Left ventricle myocardium inferior (tissue), 1 donor: ENCODE measurements around the gene ZNF620. TPM values are rescaled to one million over a fixed set of nuclear protein-coding genes. Genes with fewer than 3 reads are reported as not detected.
"Not testable (repeated sequence)": the region's sequence is repeated elsewhere in the genome, so short reads cannot be mapped to it uniquely, and the experiment has no call there.

Experiments
- DNase-seq: peaks from one replicate; pipeline ENCODE4 v3.0.0-alpha.2; 2020
- H3K27ac ChIP-seq: fragments of 200-600 bp; replicated peaks from 2 replicates; pipeline ENCODE4 v1.8.0; 2021
- H3K27me3 ChIP-seq: fragments of 200-600 bp; 2 replicates; pipeline ENCODE4 v1.8.0; 2021; ENCODE audit warnings: low read depth
- H3K36me3 ChIP-seq: fragments of 200-600 bp; 2 replicates; pipeline ENCODE4 v1.8.0; 2021
- H3K4me1 ChIP-seq: fragments of 200-600 bp; 2 replicates; pipeline ENCODE4 v1.8.0; 2021
- H3K4me3 ChIP-seq: fragments of 200-600 bp; 2 replicates; pipeline ENCODE4 v1.8.0; 2021; ENCODE audit warnings: mild to moderate bottlenecking, moderate library complexity
- H3K9me3 ChIP-seq: fragments of 200-600 bp; replicated peaks from 2 replicates; pipeline ENCODE4 v1.8.0; 2021
- intact Hi-C: fragments of 100-400 bp; cut with micrococcal nuclease; formaldehyde crosslinking; loops from one replicate; pipeline ENCODE4 v1.11.0; 2022
- total RNA-seq: library from RNA; stranded (reverse); fragmentation: NEBNext Ultra II Directional; extraction: Animal tissue kit (Norgen Biotek cat#: 25700); gene quantifications from one replicate; pipeline ENCODE4 v1.2.1, GENCODE V29; 2021
- TF ChIP-seq, protein P1 (sequence below): fragments of 200-600 bp; IDR thresholded peaks from 2 replicates; pipeline ENCODE4 v1.8.0; 2021; ENCODE audit warnings: antibody characterized with exemption, mild to moderate bottlenecking, borderline replicate concordance
- donor health status: DM: no; HTN: yes; CAD: no; lungs with severe emphysema.

The ZNF620 gene
- total RNA-seq, 1 donor from 2014 or later, result 2.3 TPM

DNA sequence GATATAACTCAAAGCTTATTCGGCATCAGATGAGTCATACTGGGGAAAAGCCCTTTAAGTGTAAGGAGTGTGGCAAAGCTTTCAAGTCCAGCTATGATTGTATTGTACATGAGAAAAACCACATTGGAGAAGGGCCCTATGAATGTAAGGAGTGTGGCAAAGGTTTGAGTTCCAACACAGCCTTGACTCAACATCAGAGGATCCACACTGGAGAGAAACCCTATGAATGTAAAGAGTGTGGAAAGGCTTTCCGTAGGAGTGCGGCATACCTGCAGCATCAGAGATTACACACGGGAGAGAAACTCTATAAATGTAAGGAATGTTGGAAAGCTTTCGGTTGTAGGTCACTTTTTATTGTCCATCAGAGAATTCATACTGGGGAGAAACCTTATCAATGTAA is 26.4 kb downstream of the ZNF620 start:
- DNase-seq, result no peak
- Histone ChIP-seq H3K9me3 (peaks cover 52% of the 10 kb centered on the region), H3K4me1 (no peaks in the 10 kb centered on the region), H3K4me3 (no peak overlapping the region), H3K36me3 (peaks cover 99% of the 10 kb centered on the region), H3K27ac (no peak overlapping the region), H3K27me3 (no peaks in the 10 kb centered on the region)
- intact Hi-C loops, result no loop called here
- TF ChIP-seq, protein P1, sequence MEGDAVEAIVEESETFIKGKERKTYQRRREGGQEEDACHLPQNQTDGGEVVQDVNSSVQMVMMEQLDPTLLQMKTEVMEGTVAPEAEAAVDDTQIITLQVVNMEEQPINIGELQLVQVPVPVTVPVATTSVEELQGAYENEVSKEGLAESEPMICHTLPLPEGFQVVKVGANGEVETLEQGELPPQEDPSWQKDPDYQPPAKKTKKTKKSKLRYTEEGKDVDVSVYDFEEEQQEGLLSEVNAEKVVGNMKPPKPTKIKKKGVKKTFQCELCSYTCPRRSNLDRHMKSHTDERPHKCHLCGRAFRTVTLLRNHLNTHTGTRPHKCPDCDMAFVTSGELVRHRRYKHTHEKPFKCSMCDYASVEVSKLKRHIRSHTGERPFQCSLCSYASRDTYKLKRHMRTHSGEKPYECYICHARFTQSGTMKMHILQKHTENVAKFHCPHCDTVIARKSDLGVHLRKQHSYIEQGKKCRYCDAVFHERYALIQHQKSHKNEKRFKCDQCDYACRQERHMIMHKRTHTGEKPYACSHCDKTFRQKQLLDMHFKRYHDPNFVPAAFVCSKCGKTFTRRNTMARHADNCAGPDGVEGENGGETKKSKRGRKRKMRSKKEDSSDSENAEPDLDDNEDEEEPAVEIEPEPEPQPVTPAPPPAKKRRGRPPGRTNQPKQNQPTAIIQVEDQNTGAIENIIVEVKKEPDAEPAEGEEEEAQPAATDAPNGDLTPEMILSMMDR, result no peak

DNA sequence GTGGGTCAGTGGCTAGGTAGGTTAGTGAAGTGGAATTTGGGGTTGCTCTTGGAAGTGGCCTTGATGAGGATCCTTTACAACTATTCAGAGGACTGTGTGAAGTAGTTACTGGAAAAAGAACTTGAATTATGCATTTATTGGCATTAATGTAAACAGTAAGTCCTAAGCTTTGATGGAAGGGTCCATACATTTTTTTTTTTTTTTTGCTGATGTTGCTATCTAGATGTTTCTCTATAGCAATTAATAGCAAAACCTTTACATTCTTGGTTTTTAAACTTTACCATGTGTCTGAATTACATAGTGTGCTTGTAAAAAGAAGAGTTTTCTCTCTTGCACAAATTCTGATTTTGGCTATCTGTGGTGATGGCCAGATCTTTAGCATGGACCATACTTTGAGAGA is 28.4 kb downstream of the ZNF620 start:
- no peak overlapping the region for H3K4me3 ChIP-seq
- TF ChIP-seq, protein P1, result no peak
- H3K9me3 ChIP-seq, result peaks cover 71% of the 10 kb centered on the region
- peaks cover 98% of the 10 kb centered on the region for H3K36me3 ChIP-seq
- intact Hi-C loops, result no loop called here
- no peak for DNase-seq
- H3K4me1 ChIP-seq, result no peaks in the 10 kb centered on the region
- H3K27me3 ChIP-seq, result no peaks in the 10 kb centered on the region
- H3K27ac ChIP-seq, result no peak overlapping the region

DNA sequence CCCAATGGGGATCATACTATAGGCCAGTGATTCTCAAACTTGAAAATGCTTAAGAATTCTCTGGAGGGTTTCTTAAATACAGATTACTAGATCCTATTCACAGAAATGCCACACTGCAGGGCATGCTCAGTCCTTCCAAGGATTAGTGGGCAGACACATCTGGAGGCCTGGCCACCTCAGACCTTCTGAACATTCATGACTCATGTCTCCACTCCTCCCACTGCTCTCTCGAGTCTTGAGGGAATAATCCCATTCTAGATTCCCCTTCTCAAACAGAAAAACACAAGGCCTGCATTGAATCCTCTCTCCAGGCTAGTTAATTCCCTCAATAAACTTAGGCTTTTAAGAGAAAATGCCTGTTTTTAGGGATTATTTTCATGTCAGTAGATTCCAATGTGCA is 41.0 kb downstream of the ZNF620 start:
- Histone ChIP-seq H3K27ac (no peak overlapping the region), H3K4me3 (no peak overlapping the region), H3K36me3 (peaks cover 4% of the 10 kb centered on the region), H3K4me1 (no peaks in the 10 kb centered on the region), H3K9me3 (no peaks in the 10 kb centered on the region), H3K27me3 (no peaks in the 10 kb centered on the region)
- TF ChIP-seq, protein P1, result no peak
- intact Hi-C loops, result no loop called here
- DNase-seq, result no peak

DNA sequence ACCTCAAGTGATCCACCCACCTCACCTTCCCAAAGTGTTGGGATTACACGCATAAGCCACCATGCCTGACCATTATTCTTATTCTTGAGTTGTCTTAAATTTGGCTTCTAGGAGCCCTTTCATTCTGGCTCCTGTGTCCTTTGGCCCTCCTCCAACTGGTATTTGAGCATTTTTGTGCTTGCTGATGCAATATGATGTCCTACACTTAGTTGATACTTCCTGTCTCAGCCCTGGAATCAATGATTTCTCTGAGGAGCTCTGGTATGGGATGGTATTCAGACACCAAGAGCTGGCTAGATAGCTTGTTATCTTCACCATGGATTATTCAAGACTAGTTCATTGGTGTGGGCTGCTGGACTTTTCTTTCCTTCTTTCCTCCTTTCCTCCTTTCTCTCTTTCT is 44.3 kb downstream of the ZNF620 start:
- intact Hi-C loops, result no loop called here
- Histone ChIP-seq H3K36me3 (peaks cover 4% of the 10 kb centered on the region), H3K9me3 (no peaks in the 10 kb centered on the region), H3K27me3 (no peaks in the 10 kb centered on the region), H3K4me1 (no peaks in the 10 kb centered on the region), H3K4me3 (no peak overlapping the region), H3K27ac (no peak overlapping the region)
- TF ChIP-seq, protein P1, result no peak
- no peak for DNase-seq

DNA sequence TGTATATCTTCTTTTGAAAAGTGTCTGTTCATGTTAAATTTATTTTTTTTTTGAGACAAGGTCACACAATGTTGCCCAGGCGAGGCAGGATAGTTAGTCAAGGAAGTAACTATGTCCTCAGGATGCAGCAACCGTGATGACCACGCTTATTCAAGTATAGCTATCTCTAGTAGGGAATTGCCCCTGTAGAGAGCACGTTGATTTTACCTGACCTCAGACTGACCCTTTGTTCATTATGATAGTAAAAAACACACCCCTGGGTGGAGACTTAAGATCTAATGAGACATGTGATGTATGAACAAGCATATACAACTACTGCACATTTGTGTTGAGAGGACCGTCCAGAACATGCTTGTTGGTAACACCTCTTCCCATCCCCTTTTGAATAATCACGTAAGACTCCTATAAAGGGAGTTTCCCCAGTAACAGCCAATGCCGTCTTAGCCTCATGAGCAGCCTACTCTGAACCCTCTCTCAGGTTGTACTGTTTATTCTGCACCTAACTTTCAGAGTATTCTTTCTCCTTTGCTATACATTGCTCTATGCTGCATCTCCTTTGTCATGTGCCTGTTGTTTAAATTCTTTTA is 51.8 kb downstream of the ZNF620 start:
- intact Hi-C loops, result no loop called here
- Histone ChIP-seq H3K36me3 (peaks cover 6% of the 10 kb centered on the region), H3K4me3 (no peak overlapping the region), H3K9me3 (no peaks in the 10 kb centered on the region), H3K27ac (no peak overlapping the region), H3K4me1 (no peaks in the 10 kb centered on the region), H3K27me3 (no peaks in the 10 kb centered on the region)
- no peak for DNase-seq
- TF ChIP-seq, protein P1, result no peak

DNA sequence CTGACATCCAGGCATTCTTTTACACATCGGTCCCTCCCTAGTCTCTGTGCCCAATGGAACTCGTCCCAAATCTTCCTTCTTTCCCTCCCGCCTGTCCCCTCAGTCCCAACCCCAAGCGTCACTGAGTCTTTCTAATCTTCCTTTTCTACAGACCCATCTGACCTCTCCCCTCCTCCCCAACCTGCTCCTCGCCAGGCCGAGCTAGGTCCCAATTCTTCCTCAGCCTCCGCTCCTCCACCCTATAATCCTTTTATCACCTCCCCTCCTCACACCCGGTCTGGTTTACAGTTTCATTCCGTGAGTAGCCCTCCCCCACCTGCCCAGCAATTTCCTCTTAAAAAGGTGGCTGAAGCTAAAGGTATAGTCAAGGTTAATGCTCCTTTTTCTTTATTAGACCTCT is 56.6 kb downstream of the ZNF620 start:
- intact Hi-C loops, H3K27ac ChIP-seq: not testable (repeated sequence)

DNA sequence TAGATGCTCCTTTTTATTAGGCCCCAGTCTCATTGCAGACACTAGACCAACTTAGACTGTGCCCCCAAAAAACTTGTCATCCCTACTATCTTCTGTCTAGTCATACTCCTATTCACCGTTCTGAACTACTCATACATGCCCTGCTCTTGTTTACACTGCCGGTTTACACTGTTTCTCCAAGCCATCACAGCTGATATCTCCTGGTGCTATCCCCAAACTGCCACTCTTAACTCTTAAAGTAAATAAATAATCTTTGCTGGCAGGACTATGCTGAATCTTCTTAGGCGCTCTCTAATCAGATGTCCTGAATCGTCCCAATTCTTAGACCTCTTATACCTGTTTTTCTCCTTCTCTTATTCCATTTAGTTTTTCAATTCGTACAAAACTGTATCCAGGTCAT is 59.8 kb downstream of the ZNF620 start:
- H3K27ac ChIP-seq, H3K4me3 ChIP-seq, DNase-seq, H3K4me1 ChIP-seq, H3K36me3 ChIP-seq, H3K27me3 ChIP-seq, intact Hi-C loops: not testable (repeated sequence)
- peaks cover 10% of the 10 kb centered on the region for H3K9me3 ChIP-seq

More for the DNA sequence above, 56.6 kb downstream of the ZNF620 start:
- H3K36me3 ChIP-seq, H3K4me1 ChIP-seq, H3K27me3 ChIP-seq, H3K4me3 ChIP-seq, H3K9me3 ChIP-seq, DNase-seq: not testable (repeated sequence)
